ENCODE measurements around the gene NEDD9.

DNA sequence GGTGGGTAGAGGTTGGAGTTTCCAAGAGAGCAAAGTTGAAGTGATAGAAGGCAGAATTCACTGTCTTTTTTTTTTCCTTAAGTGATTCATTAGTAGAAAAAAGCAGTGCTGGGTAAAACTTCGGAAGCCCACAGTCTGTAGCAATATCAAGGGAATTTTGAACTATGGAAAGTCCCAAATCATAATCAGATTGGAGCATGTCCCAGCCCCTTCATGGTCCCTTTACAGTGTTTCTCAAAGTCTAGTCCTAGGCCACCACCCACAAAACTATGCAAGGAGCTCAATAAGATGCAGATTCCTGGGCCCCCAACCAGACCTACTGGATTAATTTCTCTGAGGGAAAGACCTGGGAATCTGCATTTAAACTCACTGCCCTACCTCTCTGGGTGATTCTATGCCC is 22.6 kb downstream of the NEDD9 start:
- TF ChIP-seq, protein P1, sequence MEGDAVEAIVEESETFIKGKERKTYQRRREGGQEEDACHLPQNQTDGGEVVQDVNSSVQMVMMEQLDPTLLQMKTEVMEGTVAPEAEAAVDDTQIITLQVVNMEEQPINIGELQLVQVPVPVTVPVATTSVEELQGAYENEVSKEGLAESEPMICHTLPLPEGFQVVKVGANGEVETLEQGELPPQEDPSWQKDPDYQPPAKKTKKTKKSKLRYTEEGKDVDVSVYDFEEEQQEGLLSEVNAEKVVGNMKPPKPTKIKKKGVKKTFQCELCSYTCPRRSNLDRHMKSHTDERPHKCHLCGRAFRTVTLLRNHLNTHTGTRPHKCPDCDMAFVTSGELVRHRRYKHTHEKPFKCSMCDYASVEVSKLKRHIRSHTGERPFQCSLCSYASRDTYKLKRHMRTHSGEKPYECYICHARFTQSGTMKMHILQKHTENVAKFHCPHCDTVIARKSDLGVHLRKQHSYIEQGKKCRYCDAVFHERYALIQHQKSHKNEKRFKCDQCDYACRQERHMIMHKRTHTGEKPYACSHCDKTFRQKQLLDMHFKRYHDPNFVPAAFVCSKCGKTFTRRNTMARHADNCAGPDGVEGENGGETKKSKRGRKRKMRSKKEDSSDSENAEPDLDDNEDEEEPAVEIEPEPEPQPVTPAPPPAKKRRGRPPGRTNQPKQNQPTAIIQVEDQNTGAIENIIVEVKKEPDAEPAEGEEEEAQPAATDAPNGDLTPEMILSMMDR (conservative IDR thresholded peaks at IDR 0.05; ENCODE audit: low read length) = no peak
- TF ChIP-seq EZH2phosphoT487 (IDR thresholded peaks at IDR 0.05; ENCODE audit: borderline replicate concordance) = no peak
